ENCODE measurements around the gene EDC3.

EDC3 gene

GRCh38 chr15:74725845-74726773, 30.3 kb upstream of the EDC3 start:
- Histone ChIP-seq H3K36me3 (ENCODE audit: control insufficient read depth, insufficient read depth, low read length) (no peaks in the 10 kb centered on the region), H3K9ac (ENCODE audit: low read length) (peak overlapping the region; percentile 34), H3K9me3 (ENCODE audit: control insufficient read depth, low read length) (no peaks in the 10 kb centered on the region), H3K27me3 (ENCODE audit: control insufficient read depth, insufficient read depth, low read length) (peaks cover 33% of the 10 kb centered on the region), H3K4me3 (ENCODE audit: low read length) (peak overlapping the region; percentile 19), H3K4me1 (ENCODE audit: control insufficient read depth, insufficient read depth, low read length) (peaks cover 15% of the 10 kb centered on the region)

- Histone ChIP-seq H3K4me3 (ENCODE audit: low read length) (peak within 1 kb of the TSS; percentile 19), H3K9ac (ENCODE audit: low read length) (peak within 1 kb of the TSS; percentile 34), H3K36me3 (ENCODE audit: control insufficient read depth, insufficient read depth, low read length) (no peaks in the 10 kb centered on the region), H3K4me1 (ENCODE audit: control insufficient read depth, insufficient read depth, low read length) (peaks cover 15% of the 10 kb centered on the region), H3K27me3 (ENCODE audit: control insufficient read depth, insufficient read depth, low read length) (peaks cover 33% of the 10 kb centered on the region), H3K9me3 (ENCODE audit: control insufficient read depth, low read length) (no peaks in the 10 kb centered on the region)
These were observed 29.5 kb upstream of the EDC3 start, which contains the start of gene CYP1A1 for GRCh38 chr15:74725225-74725774. TSS of gene CYP1A1 (minus strand) at chr15:74725528. CDS start at chr15:74723097, 2,431 bp downstream.

- Histone ChIP-seq H3K36me3 (ENCODE audit: control insufficient read depth, insufficient read depth, low read length) (no peaks in the 10 kb centered on the region), H3K9ac (ENCODE audit: low read length) (no peak overlapping the region), H3K27me3 (ENCODE audit: control insufficient read depth, insufficient read depth, low read length) (peaks cover 29% of the 10 kb centered on the region), H3K4me1 (ENCODE audit: control insufficient read depth, insufficient read depth, low read length) (peaks cover 15% of the 10 kb centered on the region), H3K4me3 (ENCODE audit: low read length) (no peak overlapping the region), H3K9me3 (ENCODE audit: control insufficient read depth, low read length) (no peaks in the 10 kb centered on the region)
These were observed 28.9 kb upstream of the EDC3 start for GRCh38 chr15:74724570-74725224.

- no peak overlapping the region for H3K4me3 ChIP-seq (ENCODE audit: low read length)
- H3K4me1 ChIP-seq (ENCODE audit: control insufficient read depth, insufficient read depth, low read length), result peaks cover 15% of the 10 kb centered on the region
- no peak overlapping the region for H3K9ac ChIP-seq (ENCODE audit: low read length)
- no peaks in the 10 kb centered on the region for H3K36me3 ChIP-seq (ENCODE audit: control insufficient read depth, insufficient read depth, low read length)
- H3K9me3 ChIP-seq (ENCODE audit: control insufficient read depth, low read length), result no peaks in the 10 kb centered on the region
- H3K27me3 ChIP-seq (ENCODE audit: control insufficient read depth, insufficient read depth, low read length), result peaks cover 29% of the 10 kb centered on the region
These were observed 28.0 kb upstream of the EDC3 start for GRCh38 chr15:74723754-74724334.

GRCh38 chr15:74723187-74723586, 27.4 kb upstream of the EDC3 start:
- Histone ChIP-seq H3K9me3 (ENCODE audit: control insufficient read depth, low read length) (no peaks in the 10 kb centered on the region), H3K27me3 (ENCODE audit: control insufficient read depth, insufficient read depth, low read length) (peaks cover 29% of the 10 kb centered on the region), H3K4me1 (ENCODE audit: control insufficient read depth, insufficient read depth, low read length) (peaks cover 15% of the 10 kb centered on the region), H3K4me3 (ENCODE audit: low read length) (no peak overlapping the region), H3K9ac (ENCODE audit: low read length) (no peak overlapping the region), H3K36me3 (ENCODE audit: control insufficient read depth, insufficient read depth, low read length) (no peaks in the 10 kb centered on the region)

GRCh38 chr15:74722591-74722990, 26.8 kb upstream of the EDC3 start:
- Histone ChIP-seq H3K27me3 (ENCODE audit: control insufficient read depth, insufficient read depth, low read length) (peaks cover 23% of the 10 kb centered on the region), H3K9me3 (ENCODE audit: control insufficient read depth, low read length) (no peaks in the 10 kb centered on the region), H3K4me3 (ENCODE audit: low read length) (no peak overlapping the region), H3K36me3 (ENCODE audit: control insufficient read depth, insufficient read depth, low read length) (no peaks in the 10 kb centered on the region), H3K9ac (ENCODE audit: low read length) (no peak overlapping the region), H3K4me1 (ENCODE audit: control insufficient read depth, insufficient read depth, low read length) (peaks cover 15% of the 10 kb centered on the region)

- no peaks in the 10 kb centered on the region for H3K9me3 ChIP-seq (ENCODE audit: control insufficient read depth, low read length)
- H3K27me3 ChIP-seq (ENCODE audit: control insufficient read depth, insufficient read depth, low read length), result no peaks in the 10 kb centered on the region
- H3K9ac ChIP-seq (ENCODE audit: low read length), result no peak overlapping the region
- H3K4me3 ChIP-seq (ENCODE audit: low read length), result no peak overlapping the region
- no peaks in the 10 kb centered on the region for H3K4me1 ChIP-seq (ENCODE audit: control insufficient read depth, insufficient read depth, low read length)
- no peaks in the 10 kb centered on the region for H3K36me3 ChIP-seq (ENCODE audit: control insufficient read depth, insufficient read depth, low read length)
These were observed 20.8 kb upstream of the EDC3 start for GRCh38 chr15:74716651-74717050.

GRCh38 chr15:74712311-74712710, 16.5 kb upstream of the EDC3 start:
- Histone ChIP-seq H3K9ac (ENCODE audit: low read length) (no peak overlapping the region), H3K27me3 (ENCODE audit: control insufficient read depth, insufficient read depth, low read length) (no peaks in the 10 kb centered on the region), H3K4me3 (ENCODE audit: low read length) (no peak overlapping the region), H3K36me3 (ENCODE audit: control insufficient read depth, insufficient read depth, low read length) (no peaks in the 10 kb centered on the region), H3K9me3 (ENCODE audit: control insufficient read depth, low read length) (no peaks in the 10 kb centered on the region), H3K4me1 (ENCODE audit: control insufficient read depth, insufficient read depth, low read length) (no peaks in the 10 kb centered on the region)

- H3K9ac ChIP-seq (ENCODE audit: low read length), result no peak overlapping the region
- H3K27me3 ChIP-seq (ENCODE audit: control insufficient read depth, insufficient read depth, low read length), result no peaks in the 10 kb centered on the region
- H3K36me3 ChIP-seq (ENCODE audit: control insufficient read depth, insufficient read depth, low read length), result no peaks in the 10 kb centered on the region
- H3K4me1 ChIP-seq (ENCODE audit: control insufficient read depth, insufficient read depth, low read length), result no peaks in the 10 kb centered on the region
- no peaks in the 10 kb centered on the region for H3K9me3 ChIP-seq (ENCODE audit: control insufficient read depth, low read length)
- H3K4me3 ChIP-seq (ENCODE audit: low read length), result no peak overlapping the region
These were observed 14.7 kb upstream of the EDC3 start for GRCh38 chr15:74710319-74711094.

GRCh38 chr15:74709892-74710291, 14.1 kb upstream of the EDC3 start:
- H3K9me3 ChIP-seq (ENCODE audit: control insufficient read depth, low read length), result no peaks in the 10 kb centered on the region
- no peaks in the 10 kb centered on the region for H3K4me1 ChIP-seq (ENCODE audit: control insufficient read depth, insufficient read depth, low read length)
- H3K9ac ChIP-seq (ENCODE audit: low read length), result no peak overlapping the region
- no peak overlapping the region for H3K4me3 ChIP-seq (ENCODE audit: low read length)
- H3K36me3 ChIP-seq (ENCODE audit: control insufficient read depth, insufficient read depth, low read length), result no peaks in the 10 kb centered on the region
- H3K27me3 ChIP-seq (ENCODE audit: control insufficient read depth, insufficient read depth, low read length), result no peaks in the 10 kb centered on the region

- no peaks in the 10 kb centered on the region for H3K27me3 ChIP-seq (ENCODE audit: control insufficient read depth, insufficient read depth, low read length)
- no peak overlapping the region for H3K9ac ChIP-seq (ENCODE audit: low read length)
- no peaks in the 10 kb centered on the region for H3K9me3 ChIP-seq (ENCODE audit: control insufficient read depth, low read length)
These were observed 13.2 kb upstream of the EDC3 start for GRCh38 chr15:74709011-74709410.

More at GRCh38 chr15:74709011-74709410, 13.2 kb upstream of the EDC3 start:
- H3K36me3 ChIP-seq (ENCODE audit: control insufficient read depth, insufficient read depth, low read length), result no peaks in the 10 kb centered on the region
- no peaks in the 10 kb centered on the region for H3K4me1 ChIP-seq (ENCODE audit: control insufficient read depth, insufficient read depth, low read length)
- no peak overlapping the region for H3K4me3 ChIP-seq (ENCODE audit: low read length)

Measured in mucosa of stomach (tissue), 1 donor.